ENCODE data around the gene CEP112.

CEP112 gene

DNA sequence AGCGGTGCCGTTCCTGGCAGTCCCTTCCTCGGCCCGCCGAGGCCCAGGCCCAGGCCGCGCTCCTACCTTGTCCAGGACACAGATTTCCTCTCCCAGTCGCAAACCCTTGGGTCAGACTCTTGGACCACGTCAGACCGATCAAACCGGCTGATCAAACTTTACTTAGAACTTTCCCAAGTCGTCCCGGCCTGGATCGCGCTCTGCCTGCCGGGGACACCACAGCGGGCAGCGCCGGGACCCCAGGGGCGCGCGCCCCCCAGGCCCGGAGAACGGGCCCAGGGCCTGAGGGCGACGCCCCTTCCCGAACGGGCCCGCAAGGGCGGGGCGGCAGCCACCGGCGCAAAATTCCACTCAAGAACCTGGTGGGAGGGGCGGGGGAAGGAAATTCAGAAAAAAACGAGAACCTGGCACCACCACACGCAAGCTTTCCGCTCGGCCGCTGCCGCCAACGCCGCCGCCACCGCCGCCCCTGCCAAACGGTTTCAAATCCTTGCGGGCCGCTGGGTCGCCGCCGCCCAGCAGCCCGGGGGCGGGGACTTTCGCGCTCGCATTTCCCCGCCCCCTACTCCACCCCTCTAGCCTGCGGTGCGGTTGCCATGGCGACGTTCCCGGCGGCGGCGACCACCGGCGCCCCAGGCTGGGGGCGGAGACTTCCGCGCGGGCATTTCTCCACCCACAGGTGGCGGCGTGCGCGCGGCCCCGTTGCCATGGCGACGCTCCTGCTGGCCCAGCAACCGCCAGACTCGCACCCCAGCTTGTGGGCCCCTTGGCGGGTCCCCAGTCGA is at the start of gene CEP112:
Gene CEP112, minus strand, starts transcription at position 541 of the 785 bp plus-strand sequence.
- DNase-seq: peak; percentile 29

DNA sequence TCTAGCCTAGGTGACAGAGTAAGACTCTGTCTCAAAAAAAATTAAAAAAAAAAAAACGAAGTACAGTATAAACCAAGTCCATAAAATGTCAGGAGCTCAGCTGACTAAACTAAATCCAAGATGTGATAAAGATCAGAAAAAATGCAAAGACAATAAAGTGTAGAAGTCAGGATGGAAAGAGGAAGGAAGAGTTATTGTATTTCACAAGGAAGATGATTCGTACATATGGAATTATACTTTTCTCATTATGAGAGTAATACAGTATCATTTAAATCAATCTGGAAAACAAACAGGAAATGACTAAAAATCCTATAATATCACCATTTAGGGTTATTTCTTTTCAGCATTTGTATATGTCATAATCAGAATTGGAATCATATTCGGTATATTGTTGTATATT is 48.7 kb upstream of the CEP112 start:
- DNase-seq: no peak

GRCh38 chr17:66240013-66240412 is 48.1 kb upstream of the CEP112 start:
- no peak for DNase-seq

GRCh38 chr17:66235377-66235994 is 43.6 kb upstream of the CEP112 start:
- no peak for DNase-seq

GRCh38 chr17:66234611-66235010 is 42.7 kb upstream of the CEP112 start:
- no peak for DNase-seq

DNA sequence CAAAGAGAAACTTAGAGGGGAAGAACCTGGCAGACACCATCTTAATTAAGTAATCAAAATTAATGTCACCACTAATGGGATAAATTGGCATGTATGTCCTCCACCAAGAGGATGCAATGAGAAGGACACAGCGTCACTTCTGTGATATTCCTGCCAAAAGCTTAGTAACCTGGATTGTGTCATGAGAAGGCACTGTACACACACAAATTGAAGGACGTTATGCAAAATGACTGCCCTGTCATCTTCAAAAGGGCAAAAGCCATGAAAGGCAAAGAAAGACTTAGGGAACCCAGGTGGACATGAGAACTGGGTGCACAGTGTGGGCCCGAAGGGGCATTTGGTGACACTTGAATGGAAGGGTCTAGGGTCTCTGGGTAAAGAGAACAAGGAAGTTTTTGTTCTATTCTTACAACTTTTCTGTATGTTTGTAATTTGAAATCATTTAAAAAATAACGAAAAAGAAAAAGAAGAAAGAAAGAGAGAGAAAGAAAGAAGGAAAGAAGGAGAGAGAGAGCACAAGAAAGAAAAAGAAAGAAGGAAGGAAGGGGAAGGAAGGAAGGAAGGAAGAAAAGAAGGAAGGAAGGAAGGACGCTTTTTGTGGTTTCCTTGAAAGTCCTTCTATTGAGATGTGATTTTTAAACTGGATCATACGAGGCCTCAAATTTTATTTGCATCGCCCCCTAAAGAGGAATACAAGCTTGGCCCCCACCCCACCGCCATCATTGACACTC is 41.3 kb upstream of the CEP112 start:
- no peak for DNase-seq

- no peak for DNase-seq
Measured at GRCh38 chr17:66230922-66231591, 39.1 kb upstream of the CEP112 start.

- no peak for DNase-seq
Measured at GRCh38 chr17:66229783-66230538, 38.0 kb upstream of the CEP112 start.

- no peak for DNase-seq
Measured at GRCh38 chr17:66228887-66229782, 37.2 kb upstream of the CEP112 start, which contains the start of gene APOH. Gene APOH (minus strand): TSS chr17:66229415. CDS start chr17:66229379, 36 bp downstream.

- DNase-seq: no peak
Measured at GRCh38 chr17:66227212-66228045, 35.5 kb upstream of the CEP112 start.

- no peak for DNase-seq
Measured at GRCh38 chr17:66222798-66223350, 30.9 kb upstream of the CEP112 start.

GRCh38 chr17:66221755-66222530 is 30.0 kb upstream of the CEP112 start:
- no peak for DNase-seq

GRCh38 chr17:66221343-66221742 is 29.4 kb upstream of the CEP112 start:
- DNase-seq: no peak

GRCh38 chr17:66220079-66220835 is 28.3 kb upstream of the CEP112 start:
- no peak for DNase-seq

- no peak for DNase-seq
Measured at GRCh38 chr17:66215529-66215911, 23.6 kb upstream of the CEP112 start.

DNA sequence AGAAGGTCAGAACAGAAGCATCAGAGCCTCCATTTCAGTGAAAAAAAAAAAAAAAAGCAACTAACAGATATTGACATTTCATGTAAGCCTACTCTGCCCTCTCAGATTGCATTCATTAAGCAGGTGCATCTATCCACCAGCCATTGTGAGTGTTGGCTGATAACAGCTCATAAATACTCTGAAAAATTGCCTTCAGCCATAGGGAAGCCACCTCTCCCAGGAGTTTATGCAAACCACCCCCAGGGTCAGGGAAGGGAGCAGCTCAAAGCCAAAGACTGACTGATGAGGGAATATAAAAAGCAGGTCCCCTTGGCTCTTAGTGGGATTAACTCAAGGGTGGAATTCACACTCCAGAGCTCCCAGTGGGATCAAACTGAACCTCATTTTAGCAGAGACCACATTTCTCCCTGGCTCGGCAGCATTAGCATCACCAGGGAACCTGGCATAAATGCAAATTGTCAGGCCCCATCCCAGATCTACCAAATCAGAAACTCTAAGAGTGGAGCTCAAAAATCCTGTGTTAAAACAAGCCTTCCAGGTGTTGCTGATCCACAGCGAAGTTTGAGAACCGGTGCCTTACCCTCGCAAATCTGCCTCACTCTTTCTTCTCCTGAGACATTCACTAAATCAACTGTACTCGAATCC is 23.1 kb upstream of the CEP112 start:
- peak; percentile 39 for DNase-seq

DNA sequence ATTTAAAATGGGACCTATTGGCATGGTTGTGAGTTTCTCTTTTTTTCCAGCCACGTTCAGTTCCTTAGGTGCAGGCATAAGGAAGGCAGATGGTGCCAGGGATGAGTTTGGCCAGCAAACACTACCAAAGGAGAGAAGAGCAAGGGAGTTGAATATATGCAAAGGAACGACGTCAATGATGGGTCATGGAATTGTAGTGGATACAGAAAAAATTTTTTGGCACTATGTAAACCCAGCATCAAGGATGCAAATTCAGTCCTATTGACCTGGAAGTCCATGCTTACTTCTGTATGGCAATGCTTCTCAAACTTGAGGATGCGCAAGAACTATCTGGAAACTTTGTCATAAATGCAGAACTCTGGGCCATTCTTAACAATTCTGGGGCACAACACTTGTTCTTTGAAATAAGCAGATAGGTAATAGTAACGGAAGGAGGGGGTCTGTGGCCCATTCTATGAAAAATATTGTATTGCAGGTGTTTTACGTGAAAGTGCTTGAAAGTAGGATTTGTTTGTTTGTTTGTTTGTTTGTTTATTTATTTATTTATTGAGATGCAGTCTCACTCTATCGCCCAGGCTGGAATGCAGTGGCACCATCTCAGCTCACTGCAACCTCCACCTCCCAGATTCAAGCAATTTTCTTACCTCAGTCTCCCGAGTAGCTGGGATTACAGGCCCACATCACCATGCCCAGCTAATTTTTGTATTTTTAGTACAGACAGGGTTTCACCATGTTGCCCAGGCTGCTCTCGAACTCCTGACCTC is 19.3 kb upstream of the CEP112 start:
- no peak for DNase-seq

Measured in NCI-H2081 treated with DMSO at 0.1 percent for 48 hours (cell line).